Measurements from ENCODE around the gene TMCC1.

DNA sequence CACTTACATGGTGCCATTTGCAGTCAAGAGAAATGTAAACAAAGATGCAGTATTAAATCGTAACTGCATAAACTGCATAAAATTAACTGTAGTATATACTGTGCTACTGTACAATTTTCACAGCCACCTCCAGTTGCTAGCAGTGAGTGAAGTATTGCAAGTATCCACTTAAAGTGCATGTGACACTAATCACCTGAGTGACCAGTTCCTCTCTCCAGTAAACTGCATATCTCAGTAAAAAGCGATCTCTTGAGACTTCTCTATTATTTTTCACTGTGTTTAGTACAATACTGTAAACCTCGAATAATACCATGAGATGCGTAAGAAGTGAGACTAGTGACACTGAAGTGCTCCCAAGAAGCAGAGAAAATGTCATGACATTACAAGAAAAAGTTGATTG is 175.3 kb downstream of the TMCC1 start:
- TF ChIP-seq, protein P1, sequence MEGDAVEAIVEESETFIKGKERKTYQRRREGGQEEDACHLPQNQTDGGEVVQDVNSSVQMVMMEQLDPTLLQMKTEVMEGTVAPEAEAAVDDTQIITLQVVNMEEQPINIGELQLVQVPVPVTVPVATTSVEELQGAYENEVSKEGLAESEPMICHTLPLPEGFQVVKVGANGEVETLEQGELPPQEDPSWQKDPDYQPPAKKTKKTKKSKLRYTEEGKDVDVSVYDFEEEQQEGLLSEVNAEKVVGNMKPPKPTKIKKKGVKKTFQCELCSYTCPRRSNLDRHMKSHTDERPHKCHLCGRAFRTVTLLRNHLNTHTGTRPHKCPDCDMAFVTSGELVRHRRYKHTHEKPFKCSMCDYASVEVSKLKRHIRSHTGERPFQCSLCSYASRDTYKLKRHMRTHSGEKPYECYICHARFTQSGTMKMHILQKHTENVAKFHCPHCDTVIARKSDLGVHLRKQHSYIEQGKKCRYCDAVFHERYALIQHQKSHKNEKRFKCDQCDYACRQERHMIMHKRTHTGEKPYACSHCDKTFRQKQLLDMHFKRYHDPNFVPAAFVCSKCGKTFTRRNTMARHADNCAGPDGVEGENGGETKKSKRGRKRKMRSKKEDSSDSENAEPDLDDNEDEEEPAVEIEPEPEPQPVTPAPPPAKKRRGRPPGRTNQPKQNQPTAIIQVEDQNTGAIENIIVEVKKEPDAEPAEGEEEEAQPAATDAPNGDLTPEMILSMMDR (IDR thresholded peaks at IDR 0.05), result no peak
- no peak for TF ChIP-seq POLR2A (IDR thresholded peaks at IDR 0.05)

Measured in right lobe of liver (tissue), 4 donors.